Measurements from ENCODE around the gene PRCD. TPM values are rescaled to one million over a fixed set of nuclear protein-coding genes. Genes with fewer than 3 reads are reported as not detected.

Gene PRCD
- total and polyA plus RNA-seq, 11 donors: 1.1 to 7.6 (median 2.7) TPM

DNA sequence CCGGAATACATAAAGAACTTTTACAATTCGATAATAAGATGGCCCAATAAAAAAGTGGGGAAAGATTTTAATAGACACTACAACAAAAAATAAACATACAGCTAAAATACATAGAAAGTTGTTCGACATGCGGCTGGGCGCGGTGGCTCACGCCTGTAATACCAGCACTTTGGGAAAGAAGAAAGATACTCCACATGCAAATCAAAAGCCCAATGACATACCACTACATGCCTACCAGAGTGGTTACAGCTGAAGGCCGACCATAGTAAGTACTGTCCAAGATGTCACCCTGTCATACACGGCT, 9.3 kb downstream of the PRCD start:
- peaks cover 10 to 48% (median 36%) of the 10 kb centered on the region in 12 donors for H3K4me1 ChIP-seq
- no peaks in the 10 kb centered on the region for H3K9me3 ChIP-seq
- intact Hi-C loops (cut with DNase I): loop anchor here in 2 of 10 donors (5.0 kb wide), 2 partner anchors 82 to 87 kb away; partner anchors contain the start of gene AANAT (in 1 of the 2)
- WGBS, 4 donors: 86 to 92% (median 87%) methylated on average over 9 of the region's 9 CpGs
- ATAC-seq (no peak), DNase-seq (no peak)
- no peaks in the 10 kb centered on the region for H3K27me3 ChIP-seq
- H3K36me3 ChIP-seq: no peaks in the 10 kb centered on the region
- no peak overlapping the region for H3K27ac ChIP-seq
- TF ChIP-seq POLR2A (IDR thresholded peaks at IDR 0.05) (no peak), CTCF (IDR thresholded peaks at IDR 0.05) (no peak)
- H3K4me3 ChIP-seq: no peak overlapping the region

DNA sequence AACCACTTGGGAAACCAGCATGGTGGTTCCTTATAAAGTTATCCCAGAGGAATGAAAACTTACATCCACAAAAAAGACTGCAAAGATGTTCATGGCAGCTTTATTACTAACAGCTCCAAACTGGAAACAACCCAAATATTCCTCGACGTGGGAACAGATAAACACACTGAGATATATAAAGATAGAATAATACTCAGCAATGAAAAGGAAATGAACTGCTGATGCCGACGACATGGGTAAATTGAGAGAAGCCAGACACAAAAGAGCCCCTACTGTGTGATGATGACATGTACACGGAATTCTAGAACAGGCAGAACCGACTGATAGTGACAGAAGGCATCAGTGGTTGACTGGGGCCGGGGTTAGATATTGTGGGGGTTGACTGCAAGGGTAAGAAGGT, 9.7 kb downstream of the PRCD start:
- WGBS, 4 donors: 67 to 71% (median 70%) methylated on average over 7 of the region's 7 CpGs
- intact Hi-C loops (cut with DNase I): loop anchor here in 2 of 10 donors (5.0 kb wide), 2 partner anchors 82 to 87 kb away; partner anchors contain the start of gene AANAT (in 1 of the 2)

DNA sequence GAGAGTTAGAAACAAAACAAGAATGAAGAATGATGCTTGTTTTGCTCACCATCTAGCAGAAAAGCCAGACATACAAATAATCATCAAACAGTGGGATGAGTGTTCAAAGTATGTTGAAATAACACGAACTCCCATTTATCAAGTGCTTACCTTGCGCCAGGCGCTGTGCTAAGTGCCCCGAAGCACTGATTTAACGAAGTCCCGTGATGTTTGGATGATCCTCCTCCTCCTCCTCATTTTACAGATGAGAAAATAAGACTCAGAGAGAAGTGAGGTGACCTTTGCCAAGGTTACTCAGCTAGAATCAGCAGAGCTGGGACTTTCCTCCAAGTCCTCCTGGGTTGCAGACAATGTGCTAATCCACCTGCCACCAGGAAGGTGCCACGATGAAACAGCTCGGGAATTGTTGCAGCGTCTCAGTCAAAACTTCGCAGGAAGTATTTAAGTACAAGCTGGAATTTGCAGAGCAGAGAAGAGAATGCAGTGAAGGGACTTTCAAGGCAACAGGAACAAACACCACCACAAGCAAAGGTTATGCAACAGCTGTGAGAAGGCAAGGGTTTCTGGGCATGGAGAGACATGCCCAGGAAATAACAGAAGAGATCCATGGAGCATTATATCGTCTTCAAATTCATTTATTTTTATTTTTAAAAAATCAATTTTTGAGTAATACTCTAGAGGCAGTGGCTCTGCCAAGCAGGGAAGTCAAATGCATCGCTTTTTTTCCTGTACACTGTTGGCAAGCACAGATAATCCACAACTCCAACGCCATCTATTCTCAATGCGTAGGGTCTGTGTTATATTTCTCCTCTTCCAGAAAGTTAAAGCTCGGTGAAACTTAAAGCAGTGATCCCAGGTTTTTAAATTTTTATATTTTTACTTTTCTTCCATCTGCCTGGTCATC, 11.1 kb downstream of the PRCD start:
- DNase-seq (no peak), ATAC-seq (no peak)
- H3K4me1 ChIP-seq: peaks cover 0 to 35% (median 21%) of the 10 kb centered on the region in 12 donors
- no peak for TF ChIP-seq CTCF (IDR thresholded peaks at IDR 0.05)
- no peak for TF ChIP-seq POLR2A (IDR thresholded peaks at IDR 0.05)
- WGBS, 4 donors: 68 to 73% (median 72%) methylated on average over 15 of the region's 15 CpGs
- intact Hi-C loops (cut with DNase I): loop anchor here in 3 of 10 donors (10.0 kb wide), 3 partner anchors 114 to 164 kb away; partner anchors contain the start of gene MXRA7 (in 1 of the 3)
- peak overlapping the region in 1 of 12 donors; percentile 2 for H3K4me3 ChIP-seq
- no peaks in the 10 kb centered on the region for H3K27me3 ChIP-seq
- peak overlapping the region in 1 of 12 donors; percentile 33 for H3K27ac ChIP-seq
- no peaks in the 10 kb centered on the region for H3K9me3 ChIP-seq
- no peaks in the 10 kb centered on the region for H3K36me3 ChIP-seq

More for the DNA sequence above, 9.7 kb downstream of the PRCD start:
- Histone ChIP-seq H3K27me3 (no peaks in the 10 kb centered on the region), H3K9me3 (no peaks in the 10 kb centered on the region), H3K4me3 (no peak overlapping the region), H3K27ac (no peak overlapping the region), H3K4me1 (peaks cover 7 to 47% (median 33%) of the 10 kb centered on the region in 12 donors), H3K36me3 (no peaks in the 10 kb centered on the region)
- ATAC-seq: no peak
- TF ChIP-seq POLR2A (IDR thresholded peaks at IDR 0.05): no peak
- no peak for TF ChIP-seq CTCF (IDR thresholded peaks at IDR 0.05)
- DNase-seq: no peak

DNA sequence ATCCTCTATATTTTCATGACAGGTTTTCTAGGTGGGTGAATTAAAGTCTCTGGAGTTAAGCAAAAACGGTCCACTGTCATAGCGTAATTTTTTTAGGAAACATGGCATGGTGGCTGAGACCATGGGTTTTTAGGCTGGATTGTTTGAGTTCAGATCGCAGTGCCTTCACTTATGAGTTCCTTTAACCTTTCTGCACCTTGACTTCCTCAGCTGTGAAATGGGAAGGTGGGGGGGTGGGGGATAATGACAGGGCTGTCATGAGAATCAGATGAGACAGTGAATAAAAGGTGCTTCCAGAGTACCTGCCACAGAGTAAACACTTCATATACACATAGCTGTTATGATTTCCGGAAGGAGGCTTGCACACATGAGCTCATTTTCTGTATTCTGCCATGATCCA, 11.8 kb downstream of the PRCD start:
- H3K27ac ChIP-seq: peak overlapping the region in 1 of 12 donors; percentile 33
- DNase-seq: no peak
- H3K9me3 ChIP-seq: no peaks in the 10 kb centered on the region
- no peaks in the 10 kb centered on the region for H3K27me3 ChIP-seq
- H3K36me3 ChIP-seq: no peaks in the 10 kb centered on the region
- WGBS, 4 donors: 75 to 91% (median 85%) methylated on average over 4 of the region's 4 CpGs
- H3K4me1 ChIP-seq: peaks cover 0 to 33% (median 19%) of the 10 kb centered on the region in 12 donors
- ATAC-seq: no peak
- intact Hi-C loops (cut with DNase I): loop anchor here in 3 of 10 donors (10.0 kb wide), 3 partner anchors 113 to 163 kb away; partner anchors contain the start of gene MXRA7 (in 1 of the 3)
- TF ChIP-seq CTCF (IDR thresholded peaks at IDR 0.05): no peak
- TF ChIP-seq POLR2A (IDR thresholded peaks at IDR 0.05): no peak
- H3K4me3 ChIP-seq: no peak overlapping the region
